Measurements from ENCODE around the gene HNMT.

- TF ChIP-seq CTCF (IDR thresholded peaks at IDR 0.05) (peak in 4 of 5 experiments; percentile 28 to 52 (median 38)), POLR2A (IDR thresholded peaks at IDR 0.05) (no peak)
Measured at GRCh38 chr2:137947728-137948336, 16.4 kb upstream of the HNMT start.

All from tibial nerve (tissue), 3 donors.